Activated T-cell treated with anti-CD3 and anti-CD28 coated beads for 24 hours (primary cell): ENCODE data around the gene ABHD1.
A peak's percentile ranks its signal among the peaks of the same experiment; 100 is the strongest.

Experiments
- DNase-seq: peaks from one replicate; pipeline ENCODE4 v3.0.0-alpha.2; 2020; ENCODE audit warnings: low read depth

The ABHD1 gene

GRCh38 chr2:27086724-27087593, 36.7 kb upstream of the ABHD1 start, which contains the start of gene KHK:
Gene KHK (plus strand): TSS chr2:27086772. CDS start chr2:27087260, 488 bp downstream.
- no peak for DNase-seq

- no peak for DNase-seq
Measured at GRCh38 chr2:27087823-27088410, 35.7 kb upstream of the ABHD1 start.

- DNase-seq: no peak
Measured at GRCh38 chr2:27088634-27089033, 35.0 kb upstream of the ABHD1 start.

- DNase-seq: no peak
Measured at GRCh38 chr2:27089111-27089954, 34.3 kb upstream of the ABHD1 start.

- DNase-seq: no peak
Measured at GRCh38 chr2:27091746-27092695, 31.6 kb upstream of the ABHD1 start.

GRCh38 chr2:27092696-27093429, 30.8 kb upstream of the ABHD1 start:
- no peak for DNase-seq

GRCh38 chr2:27093430-27094352, 29.9 kb upstream of the ABHD1 start:
- no peak for DNase-seq

- DNase-seq: no peak
Measured at GRCh38 chr2:27094353-27094984, 29.1 kb upstream of the ABHD1 start.

GRCh38 chr2:27095427-27095744, 28.2 kb upstream of the ABHD1 start:
- no peak for DNase-seq

- DNase-seq: peak; percentile 21
Measured at GRCh38 chr2:27095745-27096651, 27.6 kb upstream of the ABHD1 start.

- no peak for DNase-seq
Measured at GRCh38 chr2:27096748-27097297, 26.8 kb upstream of the ABHD1 start.

GRCh38 chr2:27097341-27097740, 26.3 kb upstream of the ABHD1 start:
- no peak for DNase-seq

- no peak for DNase-seq
Measured at GRCh38 chr2:27099334-27099955, 24.2 kb upstream of the ABHD1 start.

GRCh38 chr2:27100036-27100435, 23.6 kb upstream of the ABHD1 start:
- DNase-seq: no peak

- DNase-seq: no peak
Measured at GRCh38 chr2:27102329-27102728, 21.3 kb upstream of the ABHD1 start.

GRCh38 chr2:27105981-27106380, 17.6 kb upstream of the ABHD1 start:
- DNase-seq: no peak

- DNase-seq: no peak
Measured at GRCh38 chr2:27108221-27108620, 15.4 kb upstream of the ABHD1 start.
